Left lung (tissue), 10 donors: ENCODE results near the gene TRERF1. TPM values are rescaled to one million over a fixed set of nuclear protein-coding genes. Genes with fewer than 3 reads are reported as not detected.

Experiments
- ATAC-seq: fragments of 200-7000 bp; cut with Tn5 transposase; one replicate; pipeline ENCODE4 v1.9.1; 2020; ENCODE audit warnings: moderate library complexity
- DNase-seq, 4 donors: peaks; one replicate each; pipeline ENCODE4 v3.0.0-alpha.2; 2013 to 2020
- H3K27ac ChIP-seq, 2 donors: fragments of 200-600 bp; sonication (generic) in 1 of 2; one replicate each; pipeline versions ENCODE4 v1.5.0 to v1.8.0; 2020 to 2021
- H3K27me3 ChIP-seq, 2 donors: fragments of 200-600 bp; sonication (generic) in 1 of 2; one replicate each; pipeline versions ENCODE4 v1.5.0 to v1.8.0; 2020 to 2021
- H3K36me3 ChIP-seq, 2 donors: fragments of 200-600 bp; sonication (generic) in 1 of 2; one replicate each; pipeline versions ENCODE4 v1.5.0 to v1.8.0; 2020 to 2021
- H3K4me1 ChIP-seq, 2 donors: fragments of 200-600 bp; one replicate each; pipeline ENCODE4 v1.8.0; 2021
- H3K4me3 ChIP-seq, 2 donors: fragments of 200-600 bp; sonication (generic) in 1 of 2; one replicate each; pipeline versions ENCODE4 v1.5.0 to v1.8.0; 2020 to 2021; ENCODE audit warnings: mild to moderate bottlenecking in 1 of 2
- H3K9me3 ChIP-seq, 2 donors: fragments of 200-600 bp; sonication (generic) in 1 of 2; one replicate each; pipeline versions ENCODE4 v1.5.0 to v1.8.0; 2020 to 2021
- intact Hi-C, 2 donors: fragments of 100-400 bp; cut with DNase I; formaldehyde crosslinking; loops; one replicate each; pipeline versions ENCODE4 v1.11.2 to v1.14.2; 2022
- polyA plus RNA-seq, 6 donors: library from polyadenylated mRNA; unstranded; fragments of 120-200 nt; gene quantifications; one replicate each; pipeline ENCODE4 v1.2.1, GENCODE V29; 2013; ENCODE audit not compliant: insufficient read length in 6 of 6
- total RNA-seq, 2 donors: library from RNA; stranded (reverse); fragmentation: NEBNext Ultra II Directional; extraction: Animal tissue kit (Norgen Biotek cat#: 25700); gene quantifications; one replicate each; pipeline ENCODE4 v1.2.1, GENCODE V29; 2021
- TF ChIP-seq, protein P1 (sequence below), 2 donors: fragments of 200-600 bp; sonication (generic) in 1 of 2; IDR thresholded peaks; one replicate each; pipeline versions ENCODE4 v1.5.0 to v1.8.0; 2021; ENCODE audit warnings: antibody characterized with exemption in 2 of 2
- donor health status: DM: no; HTN: yes; CAD: no.
- donor health status: DM: no; HTN: no; CAD: no.

TRERF1 gene
- total and polyA plus RNA-seq, 8 donors, result 3.7 to 24.9 (median 20.7) TPM

DNA sequence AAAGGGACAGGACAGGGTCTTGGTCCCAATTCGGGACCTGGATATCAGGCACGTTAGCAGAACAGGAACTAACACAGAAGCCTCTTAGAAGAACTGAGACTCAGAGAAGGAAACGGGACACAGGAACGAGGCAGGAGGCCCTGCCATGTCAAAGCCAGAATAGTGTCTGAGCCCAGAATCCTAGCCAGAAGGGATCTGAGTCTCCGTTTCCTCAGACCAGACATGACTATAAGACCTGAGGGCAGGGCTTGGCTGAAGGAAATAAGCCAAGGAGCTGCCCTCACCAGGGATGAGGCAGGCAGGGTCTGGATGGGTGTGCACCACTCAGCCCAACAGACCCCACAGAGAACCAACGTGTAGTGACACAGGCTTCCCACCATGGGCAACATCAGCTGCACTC lies 40.3 kb downstream of the TRERF1 start:
- H3K27me3 ChIP-seq, result no peaks in the 10 kb centered on the region
- peak overlapping the region in 1 of 2 donors; percentile 33 for H3K27ac ChIP-seq
- TF ChIP-seq, protein P1, sequence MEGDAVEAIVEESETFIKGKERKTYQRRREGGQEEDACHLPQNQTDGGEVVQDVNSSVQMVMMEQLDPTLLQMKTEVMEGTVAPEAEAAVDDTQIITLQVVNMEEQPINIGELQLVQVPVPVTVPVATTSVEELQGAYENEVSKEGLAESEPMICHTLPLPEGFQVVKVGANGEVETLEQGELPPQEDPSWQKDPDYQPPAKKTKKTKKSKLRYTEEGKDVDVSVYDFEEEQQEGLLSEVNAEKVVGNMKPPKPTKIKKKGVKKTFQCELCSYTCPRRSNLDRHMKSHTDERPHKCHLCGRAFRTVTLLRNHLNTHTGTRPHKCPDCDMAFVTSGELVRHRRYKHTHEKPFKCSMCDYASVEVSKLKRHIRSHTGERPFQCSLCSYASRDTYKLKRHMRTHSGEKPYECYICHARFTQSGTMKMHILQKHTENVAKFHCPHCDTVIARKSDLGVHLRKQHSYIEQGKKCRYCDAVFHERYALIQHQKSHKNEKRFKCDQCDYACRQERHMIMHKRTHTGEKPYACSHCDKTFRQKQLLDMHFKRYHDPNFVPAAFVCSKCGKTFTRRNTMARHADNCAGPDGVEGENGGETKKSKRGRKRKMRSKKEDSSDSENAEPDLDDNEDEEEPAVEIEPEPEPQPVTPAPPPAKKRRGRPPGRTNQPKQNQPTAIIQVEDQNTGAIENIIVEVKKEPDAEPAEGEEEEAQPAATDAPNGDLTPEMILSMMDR (IDR thresholded peaks at IDR 0.05), result no peak
- no peak for DNase-seq
- H3K9me3 ChIP-seq, result no peaks in the 10 kb centered on the region
- H3K36me3 ChIP-seq, result no peaks in the 10 kb centered on the region
- H3K4me1 ChIP-seq, result peaks cover 0 to 42% of the 10 kb centered on the region in 2 donors
- no peak for ATAC-seq
- intact Hi-C loops, result no loop called here
- H3K4me3 ChIP-seq, result no peak overlapping the region

- H3K27me3 ChIP-seq, result no peaks in the 10 kb centered on the region
- no peak for DNase-seq
- no peak for ATAC-seq
- no peak overlapping the region for H3K4me3 ChIP-seq
- peaks cover 0 to 46% of the 10 kb centered on the region in 2 donors for H3K4me1 ChIP-seq
- TF ChIP-seq, protein P1 (IDR thresholded peaks at IDR 0.05), result no peak
- H3K36me3 ChIP-seq, result no peaks in the 10 kb centered on the region
- intact Hi-C loops, result no loop called here
- no peak overlapping the region for H3K27ac ChIP-seq
- H3K9me3 ChIP-seq, result no peaks in the 10 kb centered on the region
These were observed 40.9 kb downstream of the TRERF1 start for GRCh38 chr6:42410861-42411260.

- DNase-seq (no peak), ATAC-seq (no peak)
- Histone ChIP-seq H3K27me3 (no peaks in the 10 kb centered on the region), H3K36me3 (no peaks in the 10 kb centered on the region), H3K4me1 (peaks cover 0 to 59% of the 10 kb centered on the region in 2 donors), H3K4me3 (no peak overlapping the region), H3K27ac (no peak overlapping the region), H3K9me3 (no peaks in the 10 kb centered on the region)
- TF ChIP-seq, protein P1 (IDR thresholded peaks at IDR 0.05), result no peak
- intact Hi-C loops, result no loop called here
These were observed 42.1 kb downstream of the TRERF1 start for GRCh38 chr6:42409581-42409980.

- Histone ChIP-seq H3K27me3 (no peaks in the 10 kb centered on the region), H3K27ac (peak overlapping the region in 1 of 2 donors; percentile 18), H3K36me3 (no peaks in the 10 kb centered on the region), H3K4me3 (no peak overlapping the region), H3K9me3 (no peaks in the 10 kb centered on the region), H3K4me1 (peaks cover 4 to 77% of the 10 kb centered on the region in 2 donors)
- intact Hi-C loops, result no loop called here
- TF ChIP-seq, protein P1 (IDR thresholded peaks at IDR 0.05), result no peak
- DNase-seq (no peak), ATAC-seq (peak; percentile 54)
These were observed 44.3 kb downstream of the TRERF1 start for GRCh38 chr6:42407379-42407778.

DNA sequence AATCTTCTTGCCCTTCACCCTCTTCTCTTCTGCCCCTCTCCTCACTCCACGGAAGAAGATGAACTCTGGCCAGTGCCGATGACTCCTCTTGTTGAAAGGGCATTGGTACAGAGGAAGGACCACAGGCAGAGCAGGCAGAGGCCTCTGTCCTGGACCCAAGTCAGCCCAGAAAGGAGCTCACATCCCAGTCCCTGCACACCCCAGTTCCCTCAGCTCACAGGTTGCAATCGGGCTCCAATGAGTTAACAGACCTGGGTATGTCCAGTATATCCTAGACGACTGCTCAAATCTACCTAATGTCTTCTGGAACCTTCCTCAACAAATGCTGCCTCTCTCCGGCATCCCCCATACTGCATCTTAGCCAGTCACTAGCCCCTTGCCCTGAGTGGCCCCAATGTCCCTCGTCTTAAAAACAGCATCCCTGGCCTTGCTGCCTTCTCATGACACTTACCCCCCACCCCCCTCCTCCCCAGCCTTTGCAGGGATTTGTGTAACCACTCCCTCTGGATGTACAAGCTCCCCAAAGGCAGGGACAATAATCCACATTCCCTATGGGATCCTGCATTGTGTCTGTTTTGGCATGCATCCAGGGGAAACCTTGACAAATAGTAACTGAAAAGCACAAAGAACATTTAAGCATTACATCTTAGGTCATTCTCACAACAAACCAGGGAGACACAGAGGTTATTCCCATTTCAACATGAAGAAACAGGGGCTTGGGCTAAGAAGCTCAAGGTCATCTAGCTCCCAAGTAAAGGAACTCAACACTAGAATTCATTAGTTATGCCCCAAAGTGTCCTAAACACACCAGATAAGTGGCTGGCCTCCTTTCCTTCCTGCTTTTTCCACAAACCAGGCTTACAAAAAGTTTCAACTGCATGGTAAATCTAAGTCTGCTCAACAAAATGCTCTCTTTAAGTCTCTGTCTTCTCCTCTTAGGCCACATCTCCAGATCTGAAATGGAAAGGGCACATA lies 45.1 kb downstream of the TRERF1 start:
- H3K36me3 ChIP-seq, result no peaks in the 10 kb centered on the region
- H3K4me1 ChIP-seq, result peaks cover 4 to 85% of the 10 kb centered on the region in 2 donors
- no peaks in the 10 kb centered on the region for H3K9me3 ChIP-seq
- intact Hi-C loops, result no loop called here
- peak overlapping the region in 1 of 2 donors; percentile 18 for H3K27ac ChIP-seq
- no peak overlapping the region for H3K4me3 ChIP-seq
- DNase-seq (no peak), ATAC-seq (no peak)
- no peaks in the 10 kb centered on the region for H3K27me3 ChIP-seq
- TF ChIP-seq, protein P1 (IDR thresholded peaks at IDR 0.05), result no peak
